ENCODE data around the gene HSD17B7.

DNA sequence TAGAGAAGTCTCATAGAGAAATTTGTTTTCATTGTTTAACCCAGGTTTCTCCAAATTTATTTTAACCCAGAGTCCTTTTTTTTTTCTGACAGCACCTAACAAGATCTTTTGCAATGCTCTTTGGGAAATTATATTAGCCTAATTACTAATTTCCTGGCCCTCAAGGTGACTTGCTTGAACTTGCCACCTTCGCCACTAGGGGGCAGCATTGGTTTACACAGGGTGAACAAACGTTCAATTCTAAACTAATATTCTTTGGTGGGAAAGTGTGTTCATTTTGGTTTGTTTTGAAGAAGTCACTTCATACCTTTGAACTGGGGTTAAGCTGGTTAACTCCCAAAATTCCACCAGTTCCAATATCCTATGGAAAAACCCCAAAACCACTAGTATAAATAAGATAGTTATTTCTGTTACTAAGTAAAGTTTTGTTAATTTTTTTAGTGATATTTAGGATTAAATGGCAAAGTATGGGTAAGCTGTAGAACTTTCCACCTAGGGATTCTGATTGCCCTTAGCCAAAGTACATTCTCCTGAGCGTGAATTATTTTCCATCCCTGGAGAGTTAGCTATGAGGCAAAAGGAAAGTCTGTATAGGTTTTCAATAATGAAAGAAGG, 57.4 kb downstream of the HSD17B7 start:
- TF ChIP-seq CTCF (IDR thresholded peaks at IDR 0.05; ENCODE audit: poor library complexity, severe bottlenecking) (peak; percentile 91), REST (IDR thresholded peaks at IDR 0.05; ENCODE audit: borderline replicate concordance) (no peak), POLR2AphosphoS5 (IDR thresholded peaks at IDR 0.05) (no peak), EZH2 (IDR thresholded peaks at IDR 0.05; ENCODE audit: borderline replicate concordance, insufficient read depth, low read length, poor library complexity, severe bottlenecking) (no peak), TAF1 (IDR thresholded peaks at IDR 0.05; ENCODE audit: low read depth) (no peak), RAD21 (conservative IDR thresholded peaks at IDR 0.05) (peak; percentile 89), EP300 (conservative IDR thresholded peaks at IDR 0.05; ENCODE audit: poor library complexity, severe bottlenecking) (no peak), SMC3 (conservative IDR thresholded peaks at IDR 0.05; ENCODE audit: poor library complexity) (peak; percentile 88)

All from neural cell (in vitro differentiated cells).